ENCODE data around the gene CHRM5. TPM values are rescaled to one million over a fixed set of nuclear protein-coding genes. Genes with fewer than 3 reads are reported as not detected.

Gene CHRM5
- total RNA-seq, 1 donor from 2014 or later = not detected

DNA sequence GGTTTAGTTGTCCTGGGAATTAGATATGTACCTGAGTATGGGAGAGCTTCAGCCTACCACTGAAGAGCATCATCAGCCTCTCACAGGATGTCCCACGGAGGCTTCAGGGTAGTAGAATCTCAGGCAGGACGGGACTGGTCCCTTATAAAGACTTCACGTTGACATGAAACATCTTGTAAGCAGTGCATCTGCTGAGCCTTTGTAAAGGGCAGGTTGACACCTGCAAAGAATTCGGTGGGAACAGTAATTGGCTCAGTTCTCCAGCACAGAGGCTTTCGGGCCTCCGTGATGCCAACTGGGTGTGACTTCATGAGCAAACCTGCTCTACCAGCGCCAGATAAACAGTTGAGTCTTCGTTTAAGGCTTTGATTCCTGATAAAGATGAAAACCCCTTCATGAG is 97.6 kb downstream of the CHRM5 start:
- H3K36me3 ChIP-seq (ENCODE audit: control insufficient read depth, insufficient read depth, low read length) = no peaks in the 10 kb centered on the region
- DNase-seq (ENCODE audit: low read depth) (peak; percentile 94), FAIRE-seq (peak; percentile 97)
- H3K27me3 ChIP-seq (ENCODE audit: control insufficient read depth, insufficient read depth, low read length) = no peaks in the 10 kb centered on the region
- H3K4me3 ChIP-seq (ENCODE audit: low read depth, low read length) = no peak overlapping the region
- TF ChIP-seq, protein P1, sequence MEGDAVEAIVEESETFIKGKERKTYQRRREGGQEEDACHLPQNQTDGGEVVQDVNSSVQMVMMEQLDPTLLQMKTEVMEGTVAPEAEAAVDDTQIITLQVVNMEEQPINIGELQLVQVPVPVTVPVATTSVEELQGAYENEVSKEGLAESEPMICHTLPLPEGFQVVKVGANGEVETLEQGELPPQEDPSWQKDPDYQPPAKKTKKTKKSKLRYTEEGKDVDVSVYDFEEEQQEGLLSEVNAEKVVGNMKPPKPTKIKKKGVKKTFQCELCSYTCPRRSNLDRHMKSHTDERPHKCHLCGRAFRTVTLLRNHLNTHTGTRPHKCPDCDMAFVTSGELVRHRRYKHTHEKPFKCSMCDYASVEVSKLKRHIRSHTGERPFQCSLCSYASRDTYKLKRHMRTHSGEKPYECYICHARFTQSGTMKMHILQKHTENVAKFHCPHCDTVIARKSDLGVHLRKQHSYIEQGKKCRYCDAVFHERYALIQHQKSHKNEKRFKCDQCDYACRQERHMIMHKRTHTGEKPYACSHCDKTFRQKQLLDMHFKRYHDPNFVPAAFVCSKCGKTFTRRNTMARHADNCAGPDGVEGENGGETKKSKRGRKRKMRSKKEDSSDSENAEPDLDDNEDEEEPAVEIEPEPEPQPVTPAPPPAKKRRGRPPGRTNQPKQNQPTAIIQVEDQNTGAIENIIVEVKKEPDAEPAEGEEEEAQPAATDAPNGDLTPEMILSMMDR (IDR thresholded peaks at IDR 0.05; ENCODE audit: insufficient read depth, low read length, severe bottlenecking) = no peak

DNA sequence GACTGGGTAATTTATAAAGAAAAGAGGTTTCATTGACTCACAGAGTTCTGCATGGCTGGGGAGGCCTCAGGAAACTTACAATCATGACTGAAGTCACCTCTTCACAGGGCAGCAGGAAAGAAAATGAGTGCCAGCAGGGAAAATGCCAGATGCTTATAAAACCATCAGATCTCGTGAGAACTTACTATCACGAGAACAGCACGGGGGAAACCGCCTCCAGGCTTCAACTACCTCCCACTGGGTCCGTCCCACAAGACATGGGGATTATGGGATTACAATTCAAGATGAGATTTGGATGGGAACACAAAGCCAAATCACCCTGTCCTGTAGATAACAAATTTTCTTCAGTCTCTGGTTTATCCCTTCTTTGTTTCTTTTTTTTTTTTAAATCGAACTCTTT is 101.7 kb downstream of the CHRM5 start:
- no peak for FAIRE-seq
- TF ChIP-seq, protein P1 (IDR thresholded peaks at IDR 0.05; ENCODE audit: insufficient read depth, low read length, severe bottlenecking) = no peak
- H3K4me3 ChIP-seq (ENCODE audit: low read depth, low read length) = no peak overlapping the region
- DNase-seq (ENCODE audit: low read depth) = no peak
- H3K36me3 ChIP-seq (ENCODE audit: control insufficient read depth, insufficient read depth, low read length) = no peaks in the 10 kb centered on the region
- no peaks in the 10 kb centered on the region for H3K27me3 ChIP-seq (ENCODE audit: control insufficient read depth, insufficient read depth, low read length)

DNA sequence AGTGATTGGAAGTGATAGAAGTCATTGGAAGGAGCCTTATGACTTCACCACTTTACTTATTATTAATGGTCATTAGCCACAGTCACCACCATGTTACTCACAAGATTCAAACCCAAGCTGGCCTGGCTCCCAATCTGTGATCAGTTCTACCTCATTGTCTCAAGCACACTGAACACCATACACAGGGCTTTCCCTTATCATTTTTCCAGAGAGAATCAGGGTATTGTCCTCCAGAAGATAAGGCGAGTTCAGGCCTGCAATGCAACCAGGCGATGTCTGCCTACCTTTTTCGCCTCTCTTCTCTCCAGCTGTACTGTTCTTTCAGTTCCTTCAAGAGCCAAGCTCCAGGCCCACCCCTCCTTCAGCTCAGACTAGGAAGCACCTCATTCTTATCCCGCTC is 108.5 kb downstream of the CHRM5 start:
- Histone ChIP-seq H3K27me3 (ENCODE audit: control insufficient read depth, insufficient read depth, low read length) (no peaks in the 10 kb centered on the region), H3K4me3 (ENCODE audit: low read depth, low read length) (no peak overlapping the region), H3K36me3 (ENCODE audit: control insufficient read depth, insufficient read depth, low read length) (no peaks in the 10 kb centered on the region)
- no peak for FAIRE-seq
- DNase-seq (ENCODE audit: low read depth) = peak; percentile 12
- TF ChIP-seq, protein P1 (IDR thresholded peaks at IDR 0.05; ENCODE audit: insufficient read depth, low read length, severe bottlenecking) = no peak

DNA sequence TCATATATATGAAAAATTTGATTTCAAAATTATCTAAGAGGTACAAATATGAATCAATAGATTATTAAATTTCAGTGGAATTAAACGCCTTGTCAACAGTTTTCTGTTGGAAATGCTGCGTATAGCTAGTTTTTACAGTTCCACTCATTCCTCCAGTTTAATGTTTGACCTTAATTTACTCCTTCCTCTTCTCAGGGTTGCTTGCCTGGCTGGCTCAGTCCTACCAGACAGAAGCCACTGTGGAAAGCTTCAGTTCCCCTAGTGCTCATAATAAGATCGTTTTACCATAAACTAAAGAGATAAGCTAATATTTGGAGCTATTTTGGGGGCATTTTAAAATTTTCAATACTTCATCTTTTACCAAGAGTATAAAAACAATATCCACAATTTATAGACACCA is 110.6 kb downstream of the CHRM5 start:
- DNase-seq (ENCODE audit: low read depth) (no peak), FAIRE-seq (no peak)
- Histone ChIP-seq H3K27me3 (ENCODE audit: control insufficient read depth, insufficient read depth, low read length) (no peaks in the 10 kb centered on the region), H3K4me3 (ENCODE audit: low read depth, low read length) (no peak overlapping the region), H3K36me3 (ENCODE audit: control insufficient read depth, insufficient read depth, low read length) (no peaks in the 10 kb centered on the region)
- TF ChIP-seq, protein P1 (IDR thresholded peaks at IDR 0.05; ENCODE audit: insufficient read depth, low read length, severe bottlenecking) = no peak

DNA sequence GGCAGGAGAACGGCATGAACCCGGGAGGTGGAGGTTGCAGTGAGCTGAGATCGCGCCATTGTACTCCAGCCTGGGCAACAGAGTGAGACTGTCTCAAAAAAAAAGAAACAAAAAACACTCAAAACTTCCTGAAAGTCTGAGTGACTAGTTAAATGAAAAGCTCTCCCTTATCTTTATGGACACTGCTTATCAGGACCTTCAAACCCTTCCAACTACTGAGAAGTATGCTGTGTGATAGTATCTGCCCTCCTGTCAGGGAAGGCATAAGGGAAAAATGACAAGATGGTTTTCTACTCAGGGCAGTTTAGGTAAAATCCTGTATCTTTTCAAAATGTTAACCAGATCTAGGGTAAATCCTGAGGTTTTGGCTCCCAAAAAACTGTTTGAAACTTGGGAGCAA is 111.6 kb downstream of the CHRM5 start:
- FAIRE-seq = no peak
- no peaks in the 10 kb centered on the region for H3K36me3 ChIP-seq (ENCODE audit: control insufficient read depth, insufficient read depth, low read length)
- DNase-seq (ENCODE audit: low read depth) = no peak
- TF ChIP-seq, protein P1 (IDR thresholded peaks at IDR 0.05; ENCODE audit: insufficient read depth, low read length, severe bottlenecking) = no peak
- no peaks in the 10 kb centered on the region for H3K27me3 ChIP-seq (ENCODE audit: control insufficient read depth, insufficient read depth, low read length)
- no peak overlapping the region for H3K4me3 ChIP-seq (ENCODE audit: low read depth, low read length)

DNA sequence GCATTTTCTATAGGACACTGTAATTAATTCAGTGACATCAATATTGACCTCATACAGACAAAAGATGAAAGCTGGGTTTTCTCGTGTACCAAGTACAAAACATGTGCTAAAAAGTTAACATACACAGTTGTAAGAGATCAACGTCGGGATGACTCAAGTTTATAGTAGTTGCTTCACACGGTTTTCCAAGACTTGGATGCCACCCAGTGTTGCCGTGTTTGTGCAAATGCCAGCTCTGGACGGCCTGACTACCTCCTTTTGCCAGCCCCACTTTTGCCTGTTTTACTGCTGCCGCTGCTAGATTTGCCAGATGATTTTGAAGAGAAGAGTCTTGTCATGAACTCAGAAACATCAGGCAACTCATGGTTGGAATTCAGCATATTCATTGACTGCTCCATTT is 115.8 kb downstream of the CHRM5 start:
- FAIRE-seq (no peak), DNase-seq (ENCODE audit: low read depth) (no peak)
- TF ChIP-seq, protein P1 (IDR thresholded peaks at IDR 0.05; ENCODE audit: insufficient read depth, low read length, severe bottlenecking) = no peak
- Histone ChIP-seq H3K4me3 (ENCODE audit: low read depth, low read length) (no peak overlapping the region), H3K27me3 (ENCODE audit: control insufficient read depth, insufficient read depth, low read length) (no peaks in the 10 kb centered on the region), H3K36me3 (ENCODE audit: control insufficient read depth, insufficient read depth, low read length) (no peaks in the 10 kb centered on the region)
